Kidney (tissue), 14 donors: ENCODE results near the gene GPBAR1. TPM values are rescaled to one million over a fixed set of nuclear protein-coding genes. Genes with fewer than 3 reads are reported as not detected.
A peak's percentile ranks its signal among the peaks of the same experiment; 100 is the strongest.

Experiments used
- DNase-seq, 5 donors: peaks; one replicate each; pipeline ENCODE4 v3.0.0-alpha.2; 2013 to 2020
- FAIRE-seq: peaks from 2 replicates; lab custom pipeline; 2012; peaks lifted over from hg19 to GRCh38; lab: Jason Lieb, UNC
- H3K27ac ChIP-seq, 2 donors: one replicate each; pipeline ENCODE4 v1.7.0; 2013; ENCODE audit warnings: low read depth in 2 of 2, low read length in 2 of 2, inconsistent platforms in 1 of 2
- H3K27me3 ChIP-seq: one replicate; pipeline ENCODE4 v1.7.1; 2013; ENCODE audit warnings: low read length, inconsistent platforms; ENCODE audit not compliant: control insufficient read depth, insufficient read depth
- H3K36me3 ChIP-seq, 3 donors: one replicate each; pipeline versions ENCODE4 v1.7.0 to v1.7.1; 2013; ENCODE audit warnings: low read length in 3 of 3, control low read depth in 1 of 3, inconsistent platforms in 1 of 3; ENCODE audit not compliant: insufficient read depth in 3 of 3, control insufficient read depth in 2 of 3
- H3K4me1 ChIP-seq, 3 donors: one replicate each; pipeline versions ENCODE4 v1.7.0 to v1.7.1; 2013; ENCODE audit warnings: low read length in 3 of 3, inconsistent platforms in 1 of 3, low read depth in 1 of 3; ENCODE audit not compliant: control insufficient read depth in 2 of 3, insufficient read depth in 2 of 3
- H3K4me3 ChIP-seq, 3 donors: one replicate each; pipeline versions ENCODE4 v1.7.0 to v1.8.1; 2013; ENCODE audit warnings: low read length in 3 of 3, control low read depth in 1 of 3, inconsistent platforms in 1 of 3
- H3K9ac ChIP-seq, 3 donors: one replicate each; pipeline versions ENCODE4 v1.7.0 to v1.7.1; 2013; ENCODE audit warnings: low read length in 3 of 3, control low read depth in 1 of 3, inconsistent platforms in 1 of 3
- H3K9me3 ChIP-seq, 3 donors: one replicate each; pipeline versions ENCODE4 v1.7.0 to v1.7.1; 2013; ENCODE audit warnings: low read length in 3 of 3, control low read depth in 1 of 3, inconsistent platforms in 1 of 3; ENCODE audit not compliant: control insufficient read depth in 2 of 3, insufficient read depth in 1 of 3
- CTCF ChIP-seq: IDR thresholded peaks from 3 replicates; pipeline ENCODE4 v1.5.1; 2012; ENCODE audit warnings: mild to moderate bottlenecking, moderate library complexity, borderline replicate concordance; ENCODE audit not compliant: insufficient read depth; ENCODE audit errors: extremely low read depth
- intact Hi-C: fragments of 100-400 bp; cut with DNase I; formaldehyde crosslinking; loops from one replicate; pipeline ENCODE4 v1.11.1; 2022
- polyA plus RNA-seq: library from polyadenylated mRNA; stranded (reverse); fragments of 350-450 nt; fragmentation: Illumina TruSeq; extraction: RNeasy Lipid Tissue Mini Kit (QIAGEN cat#74804); gene quantifications from one replicate; pipeline ENCODE4 v1.2.3, GENCODE V29; 2014; ENCODE audit warnings: low read depth, low replicate concordance; ENCODE audit not compliant: insufficient read depth
- total RNA-seq: library from RNA; stranded (reverse); fragmentation: NEBNext Ultra II Directional; extraction: Animal tissue kit (Norgen Biotek cat#: 25700); gene quantifications from one replicate; pipeline ENCODE4 v1.2.1, GENCODE V29; 2021
- donor health status: control.
- donor health status: control.
- donor health status: control.
- donor health status: control.
- donor health status: control.
- donor health status: DM: yes; HTN: yes; CAD: no.
- donor health status: Normal renal cell carcinoma (clear cell type).

The GPBAR1 gene
- total and polyA plus RNA-seq, 2 donors from 2014 or later = 3.2 to 6.0 TPM

- Histone ChIP-seq H3K9me3 (no peaks in the 10 kb centered on the region), H3K27me3 (no peaks in the 10 kb centered on the region), H3K4me3 (peak within 1 kb of the TSS; percentile 94 to 99 (median 97)), H3K36me3 (no peaks in the 10 kb centered on the region), H3K27ac (peak within 1 kb of the TSS; percentile 86 to 98), H3K4me1 (peaks cover 0 to 7% (median 3%) of the 10 kb centered on the region in 3 donors), H3K9ac (peak within 1 kb of the TSS; percentile 91 to 93 (median 93))
- DNase-seq (peak; percentile 94 to 98 (median 97)), FAIRE-seq (no peak)
- intact Hi-C loops = no loop called here
- peak; percentile 8 for TF ChIP-seq CTCF
Measured at GRCh38 chr2:218216674-218217359, 44.0 kb upstream of the GPBAR1 start, which contains the start of gene ARPC2. Gene ARPC2, plus strand, starts transcription at chr2:218217189. Its CDS starts 282 bp downstream, at chr2:218217471.

- peak overlapping the region; percentile 62 to 91 (median 89) for H3K9ac ChIP-seq
- no peak for FAIRE-seq
- H3K9me3 ChIP-seq = no peaks in the 10 kb centered on the region
- no peaks in the 10 kb centered on the region for H3K27me3 ChIP-seq
- peak overlapping the region; percentile 86 to 94 for H3K27ac ChIP-seq
- peak overlapping the region; percentile 67 to 91 (median 78) for H3K4me3 ChIP-seq
- peaks cover 0 to 9% (median 6%) of the 10 kb centered on the region in 3 donors for H3K4me1 ChIP-seq
- TF ChIP-seq CTCF = no peak
- no peaks in the 10 kb centered on the region for H3K36me3 ChIP-seq
- intact Hi-C loops = no loop called here
- peak; percentile 40 to 89 (median 60) for DNase-seq
Measured at GRCh38 chr2:218217360-218218267, 43.2 kb upstream of the GPBAR1 start.

- Histone ChIP-seq H3K36me3 (no peaks in the 10 kb centered on the region), H3K9ac (peak overlapping the region; percentile 62 to 91 (median 89)), H3K4me3 (peak overlapping the region; percentile 67 to 91 (median 78)), H3K27ac (peak overlapping the region; percentile 86 to 94), H3K27me3 (no peaks in the 10 kb centered on the region), H3K4me1 (peaks cover 0 to 12% (median 9%) of the 10 kb centered on the region in 3 donors), H3K9me3 (no peaks in the 10 kb centered on the region)
- TF ChIP-seq CTCF = no peak
- intact Hi-C loops = no loop called here
- no peak for FAIRE-seq
- no peak for DNase-seq
Measured at GRCh38 chr2:218218268-218219185, 42.3 kb upstream of the GPBAR1 start.
